ENCODE data around the gene ZNF280C. TPM values are rescaled to one million over a fixed set of nuclear protein-coding genes. Genes with fewer than 3 reads are reported as not detected.

The ZNF280C gene
- total RNA-seq, 1 experiment from 2014 or later: 15.0 TPM

GRCh38 chrX:130287071-130287770, 18.5 kb upstream of the ZNF280C start:
- no peak for TF ChIP-seq JUN (CRISPR knock-in tag; IDR thresholded peaks at IDR 0.05)
- TF ChIP-seq ETV6 (CRISPR knock-in tag; IDR thresholded peaks at IDR 0.05): no peak
- TF ChIP-seq CREB1 (CRISPR knock-in tag; IDR thresholded peaks at IDR 0.05): no peak
- TF ChIP-seq FOXJ3 (CRISPR knock-in tag; IDR thresholded peaks at IDR 0.05; ENCODE audit: borderline replicate concordance): no peak
- TF ChIP-seq JAZF1 (CRISPR knock-in tag; IDR thresholded peaks at IDR 0.05): no peak
- no peak for TF ChIP-seq USF1 (CRISPR knock-in tag; IDR thresholded peaks at IDR 0.05)
- no peak for TF ChIP-seq ARID4B (CRISPR knock-in tag; IDR thresholded peaks at IDR 0.05; ENCODE audit: borderline replicate concordance)
- TF ChIP-seq ZNF671 (CRISPR knock-in tag; IDR thresholded peaks at IDR 0.05): no peak
- TF ChIP-seq TEAD4 (CRISPR knock-in tag; IDR thresholded peaks at IDR 0.05): no peak
- Mint-ChIP-seq H3K4me1 (peaks cover 1% of the 10 kb centered on the region), H3K27ac (no peak overlapping the region), H3K4me3 (no peak overlapping the region), H3K36me3 (peaks cover 16% of the 10 kb centered on the region; the same call in 1 of the 2 replicates), H3K9me3 (peaks cover 25% of the 10 kb centered on the region), H3K27me3 (ENCODE audit: low read depth) (no peaks in the 10 kb centered on the region)
- ChIA-PET POLR2A (no interaction called here), CTCF (no interaction called here)
- no peak for DNase-seq (ENCODE audit: low spot score)
- no peak for ATAC-seq

- ChIA-PET CTCF (no interaction called here), POLR2A (interaction anchor here (0.6 kb wide), 1 partner anchor 170 kb away, joined by 5 read pairs; no protein-coding TSS in a partner anchor)
- H3K27me3 Mint-ChIP-seq (ENCODE audit: low read depth): no peaks in the 10 kb centered on the region
- no peak overlapping the region for H3K27ac Mint-ChIP-seq
- H3K9me3 Mint-ChIP-seq: peaks cover 16% of the 10 kb centered on the region
- ATAC-seq: no peak
- H3K4me3 Mint-ChIP-seq: no peak overlapping the region
- H3K4me1 Mint-ChIP-seq: peaks cover 12% of the 10 kb centered on the region
- DNase-seq (ENCODE audit: low spot score): no peak
- H3K36me3 Mint-ChIP-seq: peaks cover 9% of the 10 kb centered on the region; the same call in 1 of the 2 replicates
- no peak for TF ChIP-seq TP53 (CRISPR knock-in tag; IDR thresholded peaks at IDR 0.05)
- no peak for TF ChIP-seq ATF2 (CRISPR knock-in tag; IDR thresholded peaks at IDR 0.05; ENCODE audit: borderline replicate concordance, low read depth)
- TF ChIP-seq ELF4 (CRISPR knock-in tag; IDR thresholded peaks at IDR 0.05; ENCODE audit: low read depth): no peak
- TF ChIP-seq HMGA2 (CRISPR knock-in tag; IDR thresholded peaks at IDR 0.05): no peak
- no peak for TF ChIP-seq ZNF532 (CRISPR knock-in tag; IDR thresholded peaks at IDR 0.05; ENCODE audit: borderline replicate concordance)
- no peak for TF ChIP-seq AR (CRISPR knock-in tag; IDR thresholded peaks at IDR 0.05)
- no peak for TF ChIP-seq GRHL2 (CRISPR knock-in tag; IDR thresholded peaks at IDR 0.05; ENCODE audit: insufficient replicate concordance, severe bottlenecking)
- TF ChIP-seq KAT7 (CRISPR knock-in tag; IDR thresholded peaks at IDR 0.05; ENCODE audit: borderline replicate concordance): no peak
Observed at GRCh38 chrX:130285710-130286109, 17.0 kb upstream of the ZNF280C start.

All from WTC11 (cell line).